GM19467 (cell line): ENCODE data around the gene SH3BGRL3.
"Not testable (repeated sequence)": the region's sequence is repeated elsewhere in the genome, so short reads cannot be mapped to it uniquely, and the experiment has no call there.

Experiments
- ATAC-seq: cut with Tn5 transposase; IDR thresholded peaks from one replicate; pipeline ENCODE4 v1.9.1; 2021; ENCODE audit warnings: mild to moderate bottlenecking, moderate library complexity; ENCODE audit not compliant: unreplicated experiment

The SH3BGRL3 gene

DNA sequence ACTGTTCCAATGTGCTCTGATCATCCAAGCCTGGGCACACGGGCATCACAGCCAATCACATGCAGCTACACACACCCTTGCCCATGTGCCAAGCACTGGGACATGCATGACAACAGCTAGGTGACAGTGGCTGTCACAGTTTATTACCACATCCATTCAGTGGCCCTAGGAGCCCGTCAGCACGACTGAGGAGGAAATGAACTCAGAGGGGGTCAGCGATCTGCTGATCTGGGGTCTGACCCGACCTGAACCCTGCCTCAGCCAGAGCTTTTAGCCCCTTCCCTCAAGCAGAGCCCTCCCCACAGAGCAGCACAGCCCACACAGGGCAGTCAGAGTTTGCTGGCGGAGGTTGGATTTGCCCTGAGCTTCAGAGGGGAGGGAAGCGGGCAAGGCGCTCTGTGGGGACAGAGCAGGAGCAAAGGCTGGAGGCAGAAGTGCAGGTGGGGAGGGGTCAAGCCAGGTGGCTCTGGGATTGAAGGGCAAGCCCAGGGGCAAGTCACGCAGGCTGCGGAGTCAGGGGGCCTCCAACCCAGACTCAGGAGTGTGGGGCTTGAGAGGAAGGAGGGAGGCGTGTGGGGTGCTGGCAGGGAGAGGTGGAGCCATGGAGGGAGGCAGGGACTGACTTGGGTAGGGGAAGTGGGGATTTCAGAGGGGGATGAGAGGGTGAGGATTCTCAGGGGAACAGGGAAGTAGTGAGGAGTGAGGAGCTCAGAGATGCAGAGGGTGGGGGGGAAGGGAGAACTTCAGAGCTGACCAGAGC is 10.4 kb downstream of the SH3BGRL3 start:
- no peak for ATAC-seq

DNA sequence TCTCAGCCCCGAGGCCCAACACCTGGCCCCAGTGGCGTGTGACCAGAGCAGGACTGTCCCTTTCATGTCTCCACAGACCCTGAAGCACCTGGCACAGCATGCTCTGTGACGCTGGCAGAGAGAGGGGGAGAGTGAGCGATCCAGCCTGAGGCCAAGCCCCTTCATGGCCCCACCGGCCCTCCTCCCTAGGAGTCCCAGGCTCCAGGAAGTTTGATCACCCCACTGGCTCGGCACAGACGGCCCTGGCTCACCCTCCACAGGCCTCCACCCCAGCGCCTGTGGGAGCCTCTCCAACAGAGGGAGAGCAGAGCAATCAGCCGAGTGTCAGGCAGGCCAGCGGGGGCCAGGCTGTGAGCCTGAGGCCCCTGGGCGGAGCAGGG is 11.0 kb downstream of the SH3BGRL3 start:
- no peak for ATAC-seq

DNA sequence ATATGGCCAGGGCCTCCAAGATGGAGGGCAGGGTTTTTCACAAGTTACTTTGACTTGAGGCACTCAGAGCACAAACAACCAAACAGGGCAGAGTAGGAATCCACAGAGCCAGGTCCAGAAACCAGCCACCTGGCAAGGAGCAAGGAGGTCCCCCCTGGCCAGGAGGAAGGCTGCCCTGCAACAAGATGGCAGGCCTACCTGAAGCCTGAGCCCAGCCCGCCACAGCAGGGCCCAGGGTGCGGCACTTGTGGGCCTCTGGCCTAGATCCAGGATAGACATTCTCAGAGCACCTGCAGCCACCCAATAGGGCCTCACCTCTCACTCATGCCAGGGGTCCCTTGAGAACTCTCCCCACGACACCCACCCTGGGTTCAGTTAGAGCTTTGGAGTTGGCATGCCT is 11.5 kb downstream of the SH3BGRL3 start:
- no peak for ATAC-seq

DNA sequence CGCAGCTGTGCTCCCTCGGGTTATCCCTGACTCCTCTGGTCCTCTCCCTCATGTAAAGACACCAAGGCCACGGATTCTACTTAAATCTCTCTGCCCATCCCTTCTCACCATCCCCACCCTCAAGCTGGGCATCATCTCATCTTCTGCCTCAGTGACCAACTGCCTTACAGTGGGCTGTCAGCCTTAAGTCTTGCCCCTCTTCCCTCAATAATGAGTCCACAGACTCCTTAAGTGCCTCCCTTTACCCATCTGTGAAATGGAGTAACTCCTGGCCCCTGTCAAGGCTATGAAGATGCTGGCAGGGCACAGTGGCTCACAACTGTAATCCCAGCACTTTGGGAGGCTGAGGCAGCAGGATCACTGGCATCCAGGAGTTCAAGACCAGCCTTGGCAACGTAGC is 12.1 kb downstream of the SH3BGRL3 start:
- no peak for ATAC-seq

DNA sequence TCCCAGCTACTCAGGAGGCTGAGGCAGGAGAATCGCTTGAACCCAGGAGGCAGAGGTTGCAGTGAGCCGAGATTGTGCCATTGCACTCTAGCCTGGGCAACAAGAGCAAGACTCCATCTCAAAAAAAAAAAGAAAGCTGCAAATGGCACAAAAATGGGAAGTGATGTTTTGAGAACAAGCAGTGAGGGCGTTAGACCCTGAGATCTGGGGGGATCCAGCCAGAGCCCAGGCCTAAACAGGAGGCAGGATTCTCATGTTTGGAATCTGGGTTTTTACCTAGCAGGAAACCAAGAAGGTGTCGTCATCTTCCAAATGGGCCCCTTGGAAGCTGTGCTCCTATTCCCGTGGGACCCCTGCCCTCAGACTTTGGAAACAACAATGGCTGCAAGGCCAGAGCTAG is 12.8 kb downstream of the SH3BGRL3 start:
- ATAC-seq, result not testable (repeated sequence)

DNA sequence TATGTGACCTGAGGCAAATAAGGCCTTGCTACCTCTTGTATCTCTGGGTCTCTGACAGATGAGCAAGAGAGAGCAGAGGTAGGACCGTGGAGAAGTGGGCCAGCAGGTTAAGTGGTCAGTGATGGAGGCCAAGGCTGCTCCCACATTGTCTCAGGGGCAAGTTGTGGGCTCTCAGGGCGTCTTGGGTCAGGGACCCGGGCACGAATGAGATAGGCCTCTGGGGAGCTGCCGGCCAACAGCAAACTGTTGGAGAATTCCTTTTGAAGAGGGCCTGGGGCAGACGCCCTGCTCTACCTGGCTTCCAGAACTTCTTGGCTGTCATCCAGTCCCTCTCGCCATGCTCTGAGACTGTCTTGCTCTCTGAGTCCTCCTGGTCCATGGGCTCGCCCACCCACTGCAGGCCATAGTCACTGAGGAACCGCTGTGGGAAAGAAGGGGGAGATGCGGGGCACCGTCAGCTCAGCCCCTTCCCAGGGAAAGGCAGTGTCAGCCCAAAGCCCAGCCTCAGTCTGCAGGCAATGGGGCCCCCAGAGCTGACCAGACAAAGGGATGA is 14.1 kb downstream of the SH3BGRL3 start:
- ATAC-seq, result no peak

DNA sequence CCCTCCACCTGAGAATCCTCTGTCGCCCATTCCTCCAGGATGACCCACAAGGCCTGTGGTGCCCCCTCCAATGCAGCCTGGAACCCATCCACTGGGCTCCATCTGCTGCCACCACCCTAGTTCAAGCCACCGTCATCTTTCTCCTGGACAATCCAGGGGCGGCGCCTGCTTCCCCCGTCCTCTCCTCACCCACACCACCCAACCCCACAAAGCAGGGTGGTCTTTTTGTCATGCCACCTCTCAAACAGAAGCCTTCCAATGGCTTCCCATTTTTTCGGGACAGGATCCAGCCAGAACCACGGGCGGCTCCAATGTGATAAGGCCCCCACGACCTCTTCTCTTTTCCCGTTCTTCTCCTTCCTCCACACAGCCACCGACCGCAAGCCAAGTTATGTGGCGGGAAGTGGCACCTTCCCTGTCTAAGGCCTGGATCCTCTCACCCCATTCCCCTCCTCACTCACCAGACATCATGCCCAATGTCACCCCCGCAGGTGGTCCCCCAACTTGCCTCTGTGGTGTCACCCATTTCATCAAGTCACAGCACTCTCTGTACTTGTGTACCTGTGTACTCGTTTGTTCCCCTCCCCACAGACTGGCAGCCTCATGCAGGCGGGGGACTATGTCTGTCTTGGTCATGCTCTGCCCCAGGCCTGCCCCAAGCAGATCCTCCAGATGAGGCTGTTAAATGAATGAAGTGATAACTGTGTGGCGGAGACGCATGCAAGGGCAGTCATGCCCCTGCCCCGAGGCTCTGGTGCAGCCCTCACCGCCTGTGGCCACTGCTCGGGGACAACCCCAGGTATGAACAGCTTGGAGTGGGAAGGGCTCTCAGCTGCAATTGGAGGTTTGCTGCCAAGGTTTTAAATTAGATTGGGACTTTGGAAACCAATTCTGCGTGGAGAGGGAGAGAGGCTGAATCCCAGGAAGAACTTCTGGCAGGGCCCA is 15.6 kb downstream of the SH3BGRL3 start:
- no peak for ATAC-seq

DNA sequence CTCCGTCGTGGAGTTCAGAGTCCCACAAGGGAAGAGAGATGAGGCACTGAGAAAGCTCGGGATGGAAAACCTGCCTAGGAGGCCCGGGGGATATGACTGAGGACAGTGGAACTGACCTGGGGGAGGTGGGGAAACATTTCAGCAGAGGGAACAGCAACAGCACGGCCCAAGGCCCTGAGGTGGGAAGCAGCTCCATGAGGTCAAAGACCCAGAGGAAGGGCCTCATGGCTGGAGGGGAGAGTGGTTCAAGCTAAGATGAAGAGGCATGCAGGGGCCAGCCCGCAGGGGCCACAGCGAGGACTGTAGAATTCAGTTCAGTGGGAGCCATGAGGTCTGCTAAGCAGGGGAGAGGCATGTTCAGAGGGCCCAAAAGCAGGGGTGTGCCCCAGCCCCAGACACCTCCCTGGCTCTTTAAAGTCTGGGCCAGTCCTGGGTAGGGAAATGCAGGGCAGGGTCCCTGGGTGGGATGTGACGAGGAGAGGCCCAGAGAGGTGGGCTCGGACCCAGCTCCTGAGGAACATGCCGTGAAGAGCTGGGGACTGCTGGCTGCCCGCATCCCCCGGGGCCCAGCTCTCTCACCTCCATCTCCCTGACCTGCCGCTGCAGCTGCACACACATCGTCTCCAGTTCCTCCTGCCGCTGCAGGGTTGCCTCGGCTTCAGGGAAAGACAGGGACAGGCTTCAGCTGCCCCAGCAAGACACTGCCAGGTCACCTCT is 16.6 kb downstream of the SH3BGRL3 start:
- ATAC-seq, result no peak

DNA sequence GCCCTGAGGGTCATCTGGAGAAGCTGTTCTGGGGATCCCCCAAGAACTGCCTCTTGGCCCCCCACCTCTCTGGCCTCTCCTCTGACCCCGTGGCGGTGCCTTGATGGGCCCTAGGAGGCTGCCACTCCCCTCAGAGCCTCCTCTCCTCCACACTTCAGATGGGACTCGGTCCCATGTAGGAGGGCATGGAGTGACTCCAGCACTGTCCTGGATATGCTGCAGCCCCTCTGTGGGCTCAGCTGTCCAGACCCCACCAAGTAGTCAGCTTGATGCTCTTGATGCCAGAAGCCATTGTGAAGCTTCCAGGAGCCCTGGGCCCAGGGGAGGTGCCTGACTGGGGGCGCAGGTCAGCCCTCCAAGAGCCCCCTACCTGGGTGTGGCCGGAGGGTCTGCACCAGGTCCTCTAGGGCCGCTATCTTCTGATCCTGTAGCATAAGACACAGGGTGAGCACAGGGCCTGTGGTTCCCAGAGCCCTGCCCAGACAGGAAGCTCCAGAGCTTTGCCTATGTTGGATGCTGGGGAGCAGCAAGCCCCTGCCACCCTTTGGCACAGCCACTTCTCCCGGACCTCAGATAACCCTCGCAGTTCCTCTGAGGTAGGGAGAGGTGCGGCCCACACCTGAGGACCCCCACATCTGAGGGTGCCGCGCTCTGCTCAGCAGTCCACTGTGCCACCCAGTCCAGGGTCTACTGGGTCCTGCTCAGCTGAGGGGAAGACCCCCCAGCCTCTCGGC is 17.3 kb downstream of the SH3BGRL3 start:
- ATAC-seq, result no peak

DNA sequence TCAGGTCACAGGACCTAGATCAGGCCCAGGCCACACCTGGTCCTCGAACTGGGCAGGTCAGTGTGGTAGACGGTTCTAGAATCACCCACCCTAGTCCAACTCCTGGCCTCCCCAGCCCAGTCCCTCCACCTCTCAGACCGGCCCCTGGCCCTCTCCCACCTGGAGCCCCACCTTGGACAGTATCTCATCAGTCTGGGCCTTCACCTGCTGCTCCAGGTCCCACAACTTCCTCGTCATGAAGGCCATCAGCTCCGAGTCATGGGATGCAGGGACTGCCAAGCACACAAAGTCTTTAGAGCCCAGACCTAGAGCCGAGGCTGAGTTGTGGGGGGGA is 17.9 kb downstream of the SH3BGRL3 start:
- ATAC-seq, result no peak

DNA sequence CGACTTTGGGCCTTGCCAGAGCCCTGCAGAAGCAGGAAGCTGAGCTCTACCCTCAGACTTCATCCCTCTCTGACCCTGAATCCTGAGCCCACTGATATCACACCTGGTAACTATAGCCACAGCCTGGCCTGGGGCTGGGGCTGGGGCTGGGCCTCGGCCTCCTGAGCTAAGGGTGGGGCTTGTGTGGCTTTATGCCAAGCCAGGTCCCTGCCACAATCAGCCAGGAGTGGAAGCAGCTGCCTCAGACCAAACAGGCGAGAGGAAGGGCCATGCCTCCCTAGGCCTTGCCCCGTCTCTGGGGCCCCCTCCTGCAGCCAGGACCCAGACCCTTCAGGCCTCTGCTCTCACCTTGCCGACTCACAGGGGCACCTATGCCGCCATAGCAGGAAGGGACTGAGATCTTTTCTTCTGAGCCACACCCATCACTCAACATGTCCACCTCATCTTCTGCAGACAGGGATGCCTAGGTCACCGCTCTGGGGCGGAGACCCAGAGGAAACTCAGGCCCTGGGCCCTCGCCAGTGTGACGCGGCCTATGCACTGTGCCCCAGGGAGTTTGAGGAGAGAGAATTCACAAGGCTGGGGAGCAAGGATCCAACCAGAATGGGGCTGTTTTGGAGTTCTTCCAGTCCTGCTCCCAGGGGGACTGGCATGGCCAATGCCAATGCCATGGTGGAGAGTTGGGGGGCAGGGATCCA is 20.8 kb downstream of the SH3BGRL3 start:
- no peak for ATAC-seq

DNA sequence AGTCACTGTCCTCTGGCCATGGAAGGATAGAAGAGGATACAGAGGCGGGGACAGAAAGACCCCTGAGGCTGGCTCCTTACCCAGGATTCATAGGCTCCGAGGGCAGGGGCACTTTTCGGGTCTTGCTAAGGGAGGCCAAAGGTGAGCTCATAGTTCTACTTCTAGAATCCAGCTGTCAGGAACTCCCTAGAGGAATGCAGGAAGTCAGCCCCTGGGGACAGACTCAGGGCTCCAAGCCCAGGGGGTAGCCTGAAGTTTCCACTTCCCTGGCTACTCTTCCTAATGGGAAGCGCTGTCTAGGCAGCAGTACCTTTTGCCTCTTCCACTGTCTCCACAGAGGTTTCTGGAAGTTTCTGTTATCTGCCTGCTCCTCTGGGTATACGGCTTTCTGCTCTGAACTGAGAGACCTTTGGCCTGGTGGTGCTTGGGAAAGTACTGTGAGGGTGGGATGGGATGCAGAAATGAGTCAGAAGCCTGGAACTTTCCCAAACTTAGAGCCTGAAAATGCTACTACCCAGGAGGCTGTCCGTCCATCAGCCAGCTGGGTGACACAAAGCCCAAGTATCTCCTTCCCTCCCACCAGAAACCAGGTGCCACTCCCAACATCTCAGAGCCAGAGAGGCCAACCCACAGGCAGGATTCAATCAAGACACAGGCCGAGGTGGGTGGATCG is 23.0 kb downstream of the SH3BGRL3 start:
- ATAC-seq, result no peak

DNA sequence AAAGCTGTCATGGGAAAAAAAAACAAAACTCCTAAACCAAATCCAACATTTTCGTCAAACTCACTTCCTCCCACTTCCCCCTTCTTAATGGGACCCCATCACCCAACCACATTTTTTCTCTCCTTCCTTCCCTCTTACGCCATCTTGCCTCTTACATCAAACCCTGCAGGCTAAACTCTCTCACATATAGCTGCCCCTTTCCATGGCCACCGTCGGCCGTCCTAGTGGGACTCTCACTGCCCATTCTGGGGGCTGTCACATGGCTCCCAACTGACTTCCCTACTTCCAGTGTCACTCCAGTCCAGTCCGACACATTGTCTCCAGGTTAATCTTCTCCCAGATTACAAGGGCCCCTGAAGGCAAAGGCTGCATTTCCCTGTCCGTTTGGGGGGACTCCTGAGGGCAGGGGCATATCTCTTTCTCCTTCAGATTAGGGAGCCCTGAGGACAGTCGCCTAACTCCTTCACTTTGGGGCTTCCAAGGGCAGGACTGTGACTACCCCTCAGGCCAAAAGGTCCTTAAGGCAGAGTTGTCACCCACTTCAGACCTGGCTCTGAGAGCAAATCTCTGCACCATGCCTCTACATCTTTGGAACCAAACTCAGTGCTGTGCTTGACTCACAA is 25.9 kb downstream of the SH3BGRL3 start:
- ATAC-seq, result no peak

DNA sequence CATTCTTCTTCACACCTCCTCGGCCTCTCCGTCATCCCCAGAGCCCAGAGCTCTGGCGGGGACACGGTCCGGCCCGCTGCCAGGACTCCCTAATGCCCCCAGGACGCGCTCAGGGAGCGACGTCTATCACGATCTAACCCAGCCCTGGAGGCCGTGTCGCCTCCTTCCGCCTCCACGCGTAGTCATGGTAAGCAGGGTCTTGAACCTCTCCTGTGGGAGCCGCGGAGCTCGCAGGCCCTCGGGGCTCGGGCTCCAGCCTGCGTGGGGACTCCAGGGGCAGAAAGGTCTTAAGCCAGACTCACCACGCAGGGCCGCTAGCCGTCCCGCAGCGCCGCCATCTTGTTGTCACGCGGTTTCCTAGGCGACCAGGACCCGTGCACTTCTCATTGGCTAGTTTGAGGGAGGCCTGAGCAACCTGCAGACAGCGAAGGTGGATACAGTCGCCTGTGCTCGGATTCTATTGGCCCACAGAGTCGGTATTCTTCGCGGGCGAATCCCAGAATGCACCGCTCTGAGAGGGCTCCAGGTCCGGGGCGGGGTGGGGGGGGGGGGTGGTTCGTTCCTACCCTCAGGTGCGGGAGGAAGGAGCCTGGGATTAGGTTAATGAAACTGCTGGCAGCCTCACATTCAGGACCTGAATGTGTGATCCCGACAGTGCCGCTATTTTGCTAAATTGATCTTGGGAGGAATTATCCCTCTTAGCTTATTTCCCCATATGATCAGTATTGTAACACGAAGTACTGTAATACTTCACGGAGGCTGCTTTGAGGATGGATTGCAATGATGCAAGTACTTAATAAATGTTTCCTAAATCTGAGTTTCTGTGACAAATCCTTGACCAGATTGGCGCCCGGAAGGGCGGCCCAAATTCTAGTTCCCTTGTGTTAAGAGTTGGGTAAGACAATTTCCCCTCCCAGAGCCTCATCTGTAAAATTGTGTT is 26.7 kb downstream of the SH3BGRL3 start, which contains the start of gene UBXN11:
Gene UBXN11, minus strand, starts transcription at position 347 of the 940 bp plus-strand sequence. CDS start 3,753 bp downstream, outside the sequence.
- ATAC-seq, result peak; percentile 99

DNA sequence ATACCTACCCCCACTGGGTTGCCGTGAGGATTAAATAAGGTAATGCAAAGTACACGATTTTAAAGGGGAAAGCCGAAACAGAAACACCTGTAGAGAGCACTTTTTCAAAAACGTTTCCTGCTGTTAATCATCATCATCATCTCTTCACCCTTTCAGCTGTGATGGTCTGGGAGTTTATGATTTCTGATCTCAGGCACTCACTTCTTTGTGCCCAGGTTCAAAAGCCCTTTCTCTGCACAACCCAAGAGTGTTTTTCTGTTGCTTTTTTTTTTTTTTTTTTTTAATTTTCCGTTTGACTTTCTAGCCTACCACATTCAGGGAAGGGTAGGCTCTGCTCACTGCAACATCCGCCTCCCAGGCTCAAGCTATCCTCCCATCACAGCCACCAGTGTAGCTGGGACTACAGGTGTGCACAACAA is 27.5 kb downstream of the SH3BGRL3 start:
- no peak for ATAC-seq

DNA sequence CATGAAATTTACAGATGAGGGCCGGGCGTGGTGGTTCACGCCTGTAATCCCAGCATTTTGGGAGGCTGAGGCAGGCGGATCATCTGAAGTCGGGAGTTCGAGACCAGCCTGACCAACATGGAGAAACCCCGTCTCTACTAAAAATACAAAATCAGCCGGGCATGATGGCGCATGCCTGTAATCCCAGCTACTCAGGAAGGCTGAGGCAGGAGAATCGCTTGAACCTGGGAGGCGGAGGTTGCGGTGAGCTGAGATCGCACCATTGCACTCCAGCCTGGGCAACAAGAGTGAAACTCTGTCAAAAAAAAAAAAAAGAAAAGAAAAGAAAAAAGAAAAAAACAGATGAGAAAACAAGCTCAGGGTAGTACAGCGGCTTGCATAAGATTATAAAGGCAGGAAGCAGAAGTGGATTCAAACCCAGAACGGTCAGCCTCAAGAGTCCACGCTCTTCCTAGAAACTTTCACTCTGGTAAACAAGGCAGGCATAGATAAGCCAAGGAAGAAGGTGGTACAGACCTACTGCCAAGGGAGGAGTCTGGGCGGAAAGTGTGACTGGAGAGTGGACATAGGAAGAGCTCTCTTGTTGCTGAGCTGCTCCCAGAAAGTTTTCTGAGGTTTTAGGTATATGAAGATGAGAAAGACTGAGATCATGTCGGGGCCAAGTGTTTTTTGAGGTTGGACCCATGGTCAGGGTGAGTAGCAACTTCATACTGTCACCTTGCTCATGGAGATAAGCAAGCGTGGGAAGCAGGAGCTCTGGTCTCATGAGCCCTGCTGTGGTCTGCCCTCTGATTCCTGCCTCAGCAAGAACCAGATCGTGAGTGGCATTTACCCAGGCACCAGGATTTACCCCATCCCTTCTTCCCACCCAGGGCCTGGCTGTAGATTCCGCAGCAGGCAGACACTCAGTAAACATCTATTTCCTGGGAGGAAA is 28.3 kb downstream of the SH3BGRL3 start:
- not testable (repeated sequence) for ATAC-seq

DNA sequence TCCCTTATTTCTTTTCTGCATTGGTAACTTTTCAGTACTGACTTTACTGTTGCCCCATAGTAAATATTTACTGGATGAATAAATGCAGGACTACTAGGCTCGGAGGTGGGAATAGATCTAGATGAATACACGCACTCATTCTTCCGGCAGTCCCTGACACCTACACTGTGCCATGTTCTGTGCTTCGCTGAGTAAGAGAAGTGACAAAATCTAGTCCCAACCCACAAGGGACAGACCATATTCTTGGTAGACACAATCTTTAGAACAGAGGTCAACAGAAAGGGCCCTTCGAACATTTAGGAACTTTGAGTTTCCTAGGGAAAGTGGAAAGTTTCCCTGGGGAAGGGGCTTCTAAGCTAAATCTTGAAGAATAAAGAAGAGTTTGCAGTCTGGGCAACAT is 34.6 kb downstream of the SH3BGRL3 start:
- ATAC-seq, result no peak
